Smooth muscle cell (in vitro differentiated cells): ENCODE measurements around the gene MAPK9. TPM values are rescaled to one million over a fixed set of nuclear protein-coding genes. Genes with fewer than 3 reads are reported as not detected.

ENCODE experiments used
- DNase-seq: peaks from one replicate; lab custom pipeline; 2025; ENCODE audit not compliant: unreplicated experiment; lab: John Stamatoyannopoulos, UW
- H2AFZ ChIP-seq: fragments of 200-600 bp; sonication (generic); 2 replicates; pipeline ENCODE4 v1.6.0; 2016; ENCODE audit warnings: antibody characterized with exemption, low read depth, mild to moderate bottlenecking
- H3F3A ChIP-seq: fragments of 200-600 bp; sonication (generic); 2 replicates; pipeline ENCODE4 v1.6.0; 2017; ENCODE audit warnings: antibody characterized with exemption, low read depth
- H3K27ac ChIP-seq: fragments of 200-600 bp; sonication (generic); 2 replicates; pipeline ENCODE4 v1.5.1; 2016; ENCODE audit warnings: low read depth, mild to moderate bottlenecking
- H3K27me3 ChIP-seq: fragments of 200-600 bp; sonication (generic); 2 replicates; pipeline ENCODE4 v1.6.1; 2016; ENCODE audit warnings: low read depth, mild to moderate bottlenecking
- H3K36me3 ChIP-seq: fragments of 200-600 bp; sonication (generic); 2 replicates; pipeline ENCODE4 v1.5.1; 2016; ENCODE audit warnings: low read depth
- H3K4me1 ChIP-seq: fragments of 200-600 bp; sonication (generic); 2 replicates; pipeline ENCODE4 v1.5.1; 2016; ENCODE audit warnings: low read depth
- H3K4me2 ChIP-seq: fragments of 200-600 bp; sonication (generic); 2 replicates; pipeline ENCODE4 v1.6.0; 2016; ENCODE audit warnings: mild to moderate bottlenecking
- H3K4me3 ChIP-seq: fragments of 200-600 bp; sonication (generic); 2 replicates; pipeline ENCODE4 v1.5.1; 2016; ENCODE audit warnings: mild to moderate bottlenecking
- H3K79me2 ChIP-seq: fragments of 200-600 bp; sonication (generic); 2 replicates; pipeline ENCODE4 v1.6.0; 2016; ENCODE audit warnings: low read depth, mild to moderate bottlenecking
- H3K9ac ChIP-seq: fragments of 200-600 bp; sonication (generic); 2 replicates; pipeline ENCODE4 v1.6.0; 2016; ENCODE audit warnings: low read depth
- H3K9me3 ChIP-seq: fragments of 200-600 bp; sonication (generic); replicated peaks from 2 replicates; pipeline ENCODE4 v1.5.1; 2016; ENCODE audit warnings: low read depth
- H4K20me1 ChIP-seq: fragments of 200-600 bp; sonication (generic); 2 replicates; pipeline ENCODE4 v1.6.0; 2016; ENCODE audit warnings: low read depth
- WGBS: methylation state at CpG from one replicate; pipeline ENCODE4 v1.1.7; 2016; ENCODE audit warnings: low lambda C conversion rate; 5-methylcytosine and 5-hydroxymethylcytosine counted together
- polyA plus RNA-seq: library from polyadenylated mRNA; unstranded; fragments of >200 nt; fragmentation: Nextera tagmentation; extraction: Ambion mirVana; gene quantifications from 2 replicates; pipeline ENCODE4 v1.2.1, GENCODE V29; 2016
- total RNA-seq: library from RNA; depleted of rRNA; stranded (reverse); fragments of >200 nt; gene quantifications from 2 replicates; pipeline ENCODE4 v1.2.3, GENCODE V29; 2014
- TF ChIP-seq, protein P1 (sequence below): fragments of 200-600 bp; sonication (generic); IDR thresholded peaks from 2 replicates; pipeline ENCODE4 v1.5.1; 2017; ENCODE audit warnings: borderline replicate concordance, mild to moderate bottlenecking, antibody characterized with exemption; ENCODE audit not compliant: insufficient read depth, poor library complexity, severe bottlenecking

MAPK9 gene
- total and polyA plus RNA-seq, 2 experiments from 2014 or later, result 34.8 to 40.9 TPM

DNA sequence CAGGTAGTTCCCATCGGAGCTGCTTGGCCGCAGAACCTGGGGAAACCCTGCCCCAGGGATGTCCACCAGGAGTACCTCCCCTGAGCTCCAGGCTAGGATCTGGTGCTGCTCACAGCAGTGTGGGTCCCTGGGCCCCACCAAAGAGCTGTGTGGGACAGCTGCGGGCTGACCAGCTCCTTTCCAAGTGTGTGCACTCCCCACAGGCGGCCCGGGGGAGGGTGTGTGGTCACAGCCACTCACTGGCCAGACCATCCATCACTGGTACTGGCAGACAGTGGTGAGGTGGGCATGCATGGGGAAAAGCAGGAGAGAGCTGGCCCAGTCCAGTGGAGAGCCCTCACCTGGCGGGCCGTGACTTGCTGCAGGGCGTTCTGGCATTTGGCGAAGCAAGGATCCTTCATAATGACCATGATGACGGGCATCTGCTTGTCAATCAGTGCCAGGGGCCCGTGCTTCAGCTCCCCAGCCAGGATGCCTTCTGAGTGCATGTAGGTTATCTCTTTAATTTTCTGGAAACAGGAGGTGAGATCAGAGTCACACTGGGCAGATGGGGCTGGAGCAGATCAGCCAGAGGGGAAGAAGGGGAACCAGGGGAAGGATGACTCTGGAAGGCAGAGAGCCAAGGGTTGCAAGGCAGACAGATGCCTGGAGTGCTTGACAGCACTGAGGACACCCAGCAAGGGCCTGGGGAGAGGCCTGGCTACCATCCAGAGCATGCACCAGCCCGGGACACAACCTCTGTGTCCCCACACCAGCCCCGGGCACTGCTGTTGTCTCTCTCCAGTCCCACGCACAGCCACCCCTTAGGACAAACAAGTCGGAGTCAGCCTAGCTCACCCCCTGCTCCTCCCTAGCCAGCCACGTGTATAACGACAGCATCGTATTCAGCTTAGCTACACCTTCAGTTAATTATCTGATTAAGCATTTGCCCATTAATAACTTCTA lies 12.8 kb upstream of the MAPK9 start:
- Histone ChIP-seq H3K79me2 (no peaks in the 10 kb centered on the region), H3K27ac (no peak overlapping the region), H3K4me3 (no peak overlapping the region), H4K20me1 (peaks cover 4% of the 10 kb centered on the region), H2AFZ (no peak overlapping the region), H3F3A (peaks cover 39% of the 10 kb centered on the region), H3K27me3 (no peaks in the 10 kb centered on the region), H3K4me1 (no peaks in the 10 kb centered on the region), H3K9me3 (no peaks in the 10 kb centered on the region), H3K36me3 (peaks cover 7% of the 10 kb centered on the region), H3K9ac (no peak overlapping the region), H3K4me2 (no peak overlapping the region)
- DNase-seq, result no peak
- TF ChIP-seq, protein P1, sequence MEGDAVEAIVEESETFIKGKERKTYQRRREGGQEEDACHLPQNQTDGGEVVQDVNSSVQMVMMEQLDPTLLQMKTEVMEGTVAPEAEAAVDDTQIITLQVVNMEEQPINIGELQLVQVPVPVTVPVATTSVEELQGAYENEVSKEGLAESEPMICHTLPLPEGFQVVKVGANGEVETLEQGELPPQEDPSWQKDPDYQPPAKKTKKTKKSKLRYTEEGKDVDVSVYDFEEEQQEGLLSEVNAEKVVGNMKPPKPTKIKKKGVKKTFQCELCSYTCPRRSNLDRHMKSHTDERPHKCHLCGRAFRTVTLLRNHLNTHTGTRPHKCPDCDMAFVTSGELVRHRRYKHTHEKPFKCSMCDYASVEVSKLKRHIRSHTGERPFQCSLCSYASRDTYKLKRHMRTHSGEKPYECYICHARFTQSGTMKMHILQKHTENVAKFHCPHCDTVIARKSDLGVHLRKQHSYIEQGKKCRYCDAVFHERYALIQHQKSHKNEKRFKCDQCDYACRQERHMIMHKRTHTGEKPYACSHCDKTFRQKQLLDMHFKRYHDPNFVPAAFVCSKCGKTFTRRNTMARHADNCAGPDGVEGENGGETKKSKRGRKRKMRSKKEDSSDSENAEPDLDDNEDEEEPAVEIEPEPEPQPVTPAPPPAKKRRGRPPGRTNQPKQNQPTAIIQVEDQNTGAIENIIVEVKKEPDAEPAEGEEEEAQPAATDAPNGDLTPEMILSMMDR, result no peak
- WGBS, result 91% methylated on average over 18 of the region's 18 CpGs

GRCh38 chr5:180304016-180304292 lies 12.1 kb upstream of the MAPK9 start:
- Histone ChIP-seq H3K27me3 (no peaks in the 10 kb centered on the region), H4K20me1 (peaks cover 4% of the 10 kb centered on the region), H3K27ac (no peak overlapping the region), H3K4me3 (no peak overlapping the region), H3F3A (peaks cover 39% of the 10 kb centered on the region), H3K79me2 (no peaks in the 10 kb centered on the region), H3K9ac (no peak overlapping the region), H3K9me3 (no peaks in the 10 kb centered on the region), H2AFZ (no peak overlapping the region), H3K36me3 (peaks cover 7% of the 10 kb centered on the region), H3K4me1 (no peaks in the 10 kb centered on the region), H3K4me2 (no peak overlapping the region)
- DNase-seq, result no peak
- 93% methylated on average over 4 of the region's 4 CpGs for WGBS
- TF ChIP-seq, protein P1, result no peak

GRCh38 chr5:180303226-180304015 lies 11.5 kb upstream of the MAPK9 start:
- peaks cover 7% of the 10 kb centered on the region for H3K36me3 ChIP-seq
- H3K4me3 ChIP-seq, result no peak overlapping the region
- peaks cover 4% of the 10 kb centered on the region for H4K20me1 ChIP-seq
- peaks cover 39% of the 10 kb centered on the region for H3F3A ChIP-seq
- H3K27me3 ChIP-seq, result no peaks in the 10 kb centered on the region
- no peak overlapping the region for H3K4me2 ChIP-seq
- no peaks in the 10 kb centered on the region for H3K9me3 ChIP-seq
- no peak overlapping the region for H3K9ac ChIP-seq
- no peaks in the 10 kb centered on the region for H3K79me2 ChIP-seq
- WGBS, result 97% methylated on average over 17 of the region's 17 CpGs
- TF ChIP-seq, protein P1, result no peak
- no peak for DNase-seq
- no peaks in the 10 kb centered on the region for H3K4me1 ChIP-seq
- no peak overlapping the region for H2AFZ ChIP-seq
- H3K27ac ChIP-seq, result no peak overlapping the region
